ENCODE measurements around the gene LGALS1. TPM values are rescaled to one million over a fixed set of nuclear protein-coding genes. Genes with fewer than 3 reads are reported as not detected.
A peak's percentile ranks its signal among the peaks of the same experiment; 100 is the strongest.
"Not testable (repeated sequence)": the region's sequence is repeated elsewhere in the genome, so short reads cannot be mapped to it uniquely, and the experiment has no call there.

The LGALS1 gene
- total and polyA plus RNA-seq, 2 experiments from 2014 or later = 568 to 780 TPM

GRCh38 chr22:37650463-37651136, 24.8 kb upstream of the LGALS1 start:
- no peak overlapping the region for H2AFZ ChIP-seq
- H3K9me3 ChIP-seq (ENCODE audit: low read depth) = no peaks in the 10 kb centered on the region
- H3K4me2 ChIP-seq = no peak overlapping the region
- no peak for DNase-seq (ENCODE audit: low spot score)
- H3K27ac ChIP-seq = no peak overlapping the region
- no peaks in the 10 kb centered on the region for H3K9me2 ChIP-seq (replicated peaks; ENCODE audit: insufficient read depth)
- no peak overlapping the region for H3K4me3 ChIP-seq
- H3K27me3 ChIP-seq = no peaks in the 10 kb centered on the region
- no peaks in the 10 kb centered on the region for H3K79me2 ChIP-seq
- H4K20me1 ChIP-seq (ENCODE audit: insufficient read depth, poor library complexity, severe bottlenecking) = no peaks in the 10 kb centered on the region
- no peak for TF ChIP-seq CTCF (IDR thresholded peaks at IDR 0.05; ENCODE audit: poor library complexity)
- no peak for TF ChIP-seq EZH2 (IDR thresholded peaks at IDR 0.05; ENCODE audit: borderline replicate concordance)
- no peak for TF ChIP-seq EZH2phosphoT487 (IDR thresholded peaks at IDR 0.05; ENCODE audit: low read depth, severe bottlenecking, unreplicated experiment)
- H3K36me3 ChIP-seq (replicated peaks; ENCODE audit: insufficient read depth, low read depth) = no peaks in the 10 kb centered on the region
- WGBS (ENCODE audit: low lambda C conversion rate, missing lambda C conversion rate) = 97% methylated on average over 17 of the region's 17 CpGs
- H3K4me1 ChIP-seq (ENCODE audit: insufficient read depth) = peaks cover 2% of the 10 kb centered on the region

GRCh38 chr22:37654563-37655251, 20.7 kb upstream of the LGALS1 start:
- TF ChIP-seq CTCF (IDR thresholded peaks at IDR 0.05; ENCODE audit: poor library complexity) = no peak
- no peak for TF ChIP-seq EZH2phosphoT487 (IDR thresholded peaks at IDR 0.05; ENCODE audit: low read depth, severe bottlenecking, unreplicated experiment)
- no peak for TF ChIP-seq EZH2 (IDR thresholded peaks at IDR 0.05; ENCODE audit: borderline replicate concordance)
- Histone ChIP-seq H4K20me1 (ENCODE audit: insufficient read depth, poor library complexity, severe bottlenecking) (no peaks in the 10 kb centered on the region), H3K36me3 (replicated peaks; ENCODE audit: insufficient read depth, low read depth) (no peaks in the 10 kb centered on the region), H3K4me2 (no peak overlapping the region), H3K27me3 (no peaks in the 10 kb centered on the region), H3K27ac (peak overlapping the region; percentile 70), H2AFZ (no peak overlapping the region), H3K79me2 (peaks cover 6% of the 10 kb centered on the region), H3K4me3 (no peak overlapping the region), H3K9me3 (ENCODE audit: low read depth) (no peaks in the 10 kb centered on the region), H3K4me1 (ENCODE audit: insufficient read depth) (peaks cover 10% of the 10 kb centered on the region), H3K9me2 (replicated peaks; ENCODE audit: insufficient read depth) (no peaks in the 10 kb centered on the region)
- DNase-seq (ENCODE audit: low spot score) = no peak
- WGBS (ENCODE audit: low lambda C conversion rate, missing lambda C conversion rate) = 89% methylated on average over 11 of the region's 14 CpGs

GRCh38 chr22:37655252-37655563, 20.2 kb upstream of the LGALS1 start:
- WGBS (ENCODE audit: low lambda C conversion rate, missing lambda C conversion rate) = 100% methylated on average over 1 of the region's 17 CpGs
- Histone ChIP-seq H4K20me1 (ENCODE audit: insufficient read depth, poor library complexity, severe bottlenecking) (no peaks in the 10 kb centered on the region), H3K4me2 (no peak overlapping the region), H2AFZ (no peak overlapping the region), H3K79me2 (peaks cover 12% of the 10 kb centered on the region), H3K9me2 (replicated peaks; ENCODE audit: insufficient read depth) (no peaks in the 10 kb centered on the region), H3K4me1 (ENCODE audit: insufficient read depth) (peaks cover 15% of the 10 kb centered on the region), H3K36me3 (replicated peaks; ENCODE audit: insufficient read depth, low read depth) (no peaks in the 10 kb centered on the region), H3K27me3 (no peaks in the 10 kb centered on the region), H3K4me3 (no peak overlapping the region), H3K27ac (no peak overlapping the region), H3K9me3 (ENCODE audit: low read depth) (no peaks in the 10 kb centered on the region)
- TF ChIP-seq EZH2phosphoT487 (IDR thresholded peaks at IDR 0.05; ENCODE audit: low read depth, severe bottlenecking, unreplicated experiment) (no peak), CTCF (IDR thresholded peaks at IDR 0.05; ENCODE audit: poor library complexity) (no peak), EZH2 (IDR thresholded peaks at IDR 0.05; ENCODE audit: borderline replicate concordance) (no peak)
- no peak for DNase-seq (ENCODE audit: low spot score)

- DNase-seq (ENCODE audit: low spot score); H3K36me3 ChIP-seq (replicated peaks; ENCODE audit: insufficient read depth, low read depth); H4K20me1 ChIP-seq (ENCODE audit: insufficient read depth, poor library complexity, severe bottlenecking); H3K27ac ChIP-seq; H3K9me2 ChIP-seq (replicated peaks; ENCODE audit: insufficient read depth); H3K27me3 ChIP-seq; H3K4me3 ChIP-seq; H3K4me2 ChIP-seq; H2AFZ ChIP-seq; H3K9me3 ChIP-seq (ENCODE audit: low read depth): not testable (repeated sequence)
- WGBS (ENCODE audit: low lambda C conversion rate, missing lambda C conversion rate) = 98% methylated on average over 4 of the region's 4 CpGs
- peaks cover 28% of the 10 kb centered on the region for H3K4me1 ChIP-seq (ENCODE audit: insufficient read depth)
- peaks cover 22% of the 10 kb centered on the region for H3K79me2 ChIP-seq
These were observed 18.9 kb upstream of the LGALS1 start for GRCh38 chr22:37656583-37656982.

All from hepatocyte (in vitro differentiated cells).